Stimulated activated naive CD8-positive, alpha-beta T cell treated with anti-CD3 and anti-CD28 coated beads, Interleukin-15, Interleukin-2, amounts not matched to agents 100 U/mL and 50 U/mL, for 24 hours (primary cell): ENCODE data around the gene MUS81.

ENCODE experiments used
- ATAC-seq: fragments of 150-1000 bp; cut with Tn5 transposase; one replicate; pipeline ENCODE4 v1.10.0; 2021
- DNase-seq: peaks from one replicate; pipeline ENCODE4 v3.0.0; 2021

MUS81 gene

GRCh38 chr11:65892661-65893317 is 32.6 kb downstream of the MUS81 start:
- DNase-seq (no peak), ATAC-seq (no peak)

- DNase-seq (no peak), ATAC-seq (no peak)
These were observed 33.9 kb downstream of the MUS81 start for GRCh38 chr11:65894034-65894591.

GRCh38 chr11:65895482-65895981 is 35.3 kb downstream of the MUS81 start:
- DNase-seq (no peak), ATAC-seq (no peak)

GRCh38 chr11:65896034-65896999 is 36.1 kb downstream of the MUS81 start:
- no peak for DNase-seq
- ATAC-seq = no peak

- ATAC-seq = no peak
- no peak for DNase-seq
These were observed 36.8 kb downstream of the MUS81 start for GRCh38 chr11:65897020-65897471.

GRCh38 chr11:65898656-65899355 is 38.6 kb downstream of the MUS81 start:
- ATAC-seq (no peak), DNase-seq (no peak)

GRCh38 chr11:65899356-65900124 is 39.3 kb downstream of the MUS81 start:
- DNase-seq (peak; percentile 85), ATAC-seq (peak; percentile 59)

- DNase-seq (peak; percentile 97), ATAC-seq (peak; percentile 90)
These were observed 40.1 kb downstream of the MUS81 start, which contains the start of gene FOSL1 for GRCh38 chr11:65900125-65900898. Gene FOSL1, minus strand, starts transcription at chr11:65900388. Its CDS starts 49 bp downstream, at chr11:65900339.

GRCh38 chr11:65900899-65901180 is 40.6 kb downstream of the MUS81 start:
- no peak for ATAC-seq
- no peak for DNase-seq

- no peak for ATAC-seq
- no peak for DNase-seq
These were observed 42.8 kb downstream of the MUS81 start for GRCh38 chr11:65903068-65903481.

- ATAC-seq (no peak), DNase-seq (no peak)
These were observed 43.5 kb downstream of the MUS81 start for GRCh38 chr11:65903715-65904114.

GRCh38 chr11:65906602-65907001 is 46.4 kb downstream of the MUS81 start:
- DNase-seq (no peak), ATAC-seq (no peak)

- ATAC-seq = no peak
- no peak for DNase-seq
These were observed 47.6 kb downstream of the MUS81 start for GRCh38 chr11:65907878-65908277.

GRCh38 chr11:65911682-65912568 is 51.7 kb downstream of the MUS81 start:
- no peak for DNase-seq
- ATAC-seq = no peak

- no peak for DNase-seq
- ATAC-seq = peak; percentile 38
These were observed 52.6 kb downstream of the MUS81 start for GRCh38 chr11:65912845-65913244.

GRCh38 chr11:65915101-65915820 is 55.0 kb downstream of the MUS81 start:
- ATAC-seq (no peak), DNase-seq (no peak)

GRCh38 chr11:65915821-65916251 is 55.6 kb downstream of the MUS81 start:
- no peak for DNase-seq
- no peak for ATAC-seq
